ENCODE data around the gene RHOA. TPM values are rescaled to one million over a fixed set of nuclear protein-coding genes. Genes with fewer than 3 reads are reported as not detected.
A peak's percentile ranks its signal among the peaks of the same experiment; 100 is the strongest.

Gene RHOA
- total and polyA plus RNA-seq, 10 of the 15 experiments (the other 5 are each of a cell fraction or from before 2014, with no cell fraction given), result 246 to 1,049 (median 515) TPM

DNA sequence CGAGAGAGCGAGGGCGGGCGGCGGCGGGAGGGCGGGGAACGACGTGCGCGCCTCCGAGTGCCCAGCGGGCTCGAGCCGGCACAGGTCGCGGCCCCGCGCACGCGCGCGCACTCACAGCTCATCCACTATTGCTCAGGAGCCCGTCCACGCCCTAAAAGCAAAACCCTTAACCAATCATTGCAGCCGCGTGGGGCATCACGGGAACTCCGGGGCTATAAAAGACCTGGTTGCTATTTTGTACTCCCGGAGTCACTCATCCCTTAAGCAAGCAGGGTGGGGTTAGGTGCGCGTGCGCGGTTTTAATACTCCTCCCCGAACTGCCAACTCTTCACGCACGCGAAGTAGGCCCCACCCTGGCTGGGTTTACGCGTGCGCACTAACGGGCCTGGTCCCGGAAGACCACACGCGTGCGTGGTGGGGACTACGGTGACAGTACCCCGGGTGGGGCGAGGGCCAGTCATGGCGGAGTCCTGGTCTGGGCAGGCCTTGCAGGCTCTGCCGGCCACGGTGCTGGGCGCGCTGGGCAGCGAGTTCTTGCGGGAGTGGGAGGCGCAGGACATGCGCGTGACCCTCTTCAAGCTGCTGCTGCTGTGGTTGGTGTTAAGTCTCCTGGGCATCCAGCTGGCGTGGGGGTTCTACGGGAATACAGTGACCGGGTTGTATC is at the start of gene RHOA, which contains the start of gene TCTA (continued):
- TF ChIP-seq FOXM1 (IDR thresholded peaks at IDR 0.05; ENCODE audit: low read depth, low read length), result no peak
- TF ChIP-seq JUNB (IDR thresholded peaks at IDR 0.05), result no peak; the same call in 1 of the 2 replicates
- TF ChIP-seq STAT3 (IDR thresholded peaks at IDR 0.05; ENCODE audit: low read depth, low read length), result no peak
- no peak for TF ChIP-seq FOS (IDR thresholded peaks at IDR 0.05; ENCODE audit: borderline replicate concordance, extremely low read depth, insufficient read length)
- TF ChIP-seq, protein P1, sequence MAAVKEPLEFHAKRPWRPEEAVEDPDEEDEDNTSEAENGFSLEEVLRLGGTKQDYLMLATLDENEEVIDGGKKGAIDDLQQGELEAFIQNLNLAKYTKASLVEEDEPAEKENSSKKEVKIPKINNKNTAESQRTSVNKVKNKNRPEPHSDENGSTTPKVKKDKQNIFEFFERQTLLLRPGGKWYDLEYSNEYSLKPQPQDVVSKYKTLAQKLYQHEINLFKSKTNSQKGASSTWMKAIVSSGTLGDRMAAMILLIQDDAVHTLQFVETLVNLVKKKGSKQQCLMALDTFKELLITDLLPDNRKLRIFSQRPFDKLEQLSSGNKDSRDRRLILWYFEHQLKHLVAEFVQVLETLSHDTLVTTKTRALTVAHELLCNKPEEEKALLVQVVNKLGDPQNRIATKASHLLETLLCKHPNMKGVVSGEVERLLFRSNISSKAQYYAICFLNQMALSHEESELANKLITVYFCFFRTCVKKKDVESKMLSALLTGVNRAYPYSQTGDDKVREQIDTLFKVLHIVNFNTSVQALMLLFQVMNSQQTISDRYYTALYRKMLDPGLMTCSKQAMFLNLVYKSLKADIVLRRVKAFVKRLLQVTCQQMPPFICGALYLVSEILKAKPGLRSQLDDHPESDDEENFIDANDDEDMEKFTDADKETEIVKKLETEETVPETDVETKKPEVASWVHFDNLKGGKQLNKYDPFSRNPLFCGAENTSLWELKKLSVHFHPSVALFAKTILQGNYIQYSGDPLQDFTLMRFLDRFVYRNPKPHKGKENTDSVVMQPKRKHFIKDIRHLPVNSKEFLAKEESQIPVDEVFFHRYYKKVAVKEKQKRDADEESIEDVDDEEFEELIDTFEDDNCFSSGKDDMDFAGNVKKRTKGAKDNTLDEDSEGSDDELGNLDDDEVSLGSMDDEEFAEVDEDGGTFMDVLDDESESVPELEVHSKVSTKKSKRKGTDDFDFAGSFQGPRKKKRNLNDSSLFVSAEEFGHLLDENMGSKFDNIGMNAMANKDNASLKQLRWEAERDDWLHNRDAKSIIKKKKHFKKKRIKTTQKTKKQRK (IDR thresholded peaks at IDR 0.05; ENCODE audit: low read depth, low read length), result no peak
- TF ChIP-seq CBX5 (IDR thresholded peaks at IDR 0.05; ENCODE audit: low read depth), result no peak
- no peak for TF ChIP-seq MYB (IDR thresholded peaks at IDR 0.05; ENCODE audit: borderline replicate concordance, low read depth, low read length)
- no peak for TF ChIP-seq CEBPB (IDR thresholded peaks at IDR 0.05; ENCODE audit: borderline replicate concordance in 1 of 2, low read depth in 2 of 2, low read length in 2 of 2)
- TF ChIP-seq IKZF1 (conservative IDR thresholded peaks at IDR 0.05), result peak; percentile 58
- TF ChIP-seq, protein P2, sequence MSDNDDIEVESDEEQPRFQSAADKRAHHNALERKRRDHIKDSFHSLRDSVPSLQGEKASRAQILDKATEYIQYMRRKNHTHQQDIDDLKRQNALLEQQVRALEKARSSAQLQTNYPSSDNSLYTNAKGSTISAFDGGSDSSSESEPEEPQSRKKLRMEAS (IDR thresholded peaks at IDR 0.05; ENCODE audit: low read depth, low read length), result peak; percentile 79; the same call in 1 of the 2 replicates
- TF ChIP-seq SUZ12 (IDR thresholded peaks at IDR 0.05; ENCODE audit: unreplicated experiment), result no peak
- TF ChIP-seq, protein P3, sequence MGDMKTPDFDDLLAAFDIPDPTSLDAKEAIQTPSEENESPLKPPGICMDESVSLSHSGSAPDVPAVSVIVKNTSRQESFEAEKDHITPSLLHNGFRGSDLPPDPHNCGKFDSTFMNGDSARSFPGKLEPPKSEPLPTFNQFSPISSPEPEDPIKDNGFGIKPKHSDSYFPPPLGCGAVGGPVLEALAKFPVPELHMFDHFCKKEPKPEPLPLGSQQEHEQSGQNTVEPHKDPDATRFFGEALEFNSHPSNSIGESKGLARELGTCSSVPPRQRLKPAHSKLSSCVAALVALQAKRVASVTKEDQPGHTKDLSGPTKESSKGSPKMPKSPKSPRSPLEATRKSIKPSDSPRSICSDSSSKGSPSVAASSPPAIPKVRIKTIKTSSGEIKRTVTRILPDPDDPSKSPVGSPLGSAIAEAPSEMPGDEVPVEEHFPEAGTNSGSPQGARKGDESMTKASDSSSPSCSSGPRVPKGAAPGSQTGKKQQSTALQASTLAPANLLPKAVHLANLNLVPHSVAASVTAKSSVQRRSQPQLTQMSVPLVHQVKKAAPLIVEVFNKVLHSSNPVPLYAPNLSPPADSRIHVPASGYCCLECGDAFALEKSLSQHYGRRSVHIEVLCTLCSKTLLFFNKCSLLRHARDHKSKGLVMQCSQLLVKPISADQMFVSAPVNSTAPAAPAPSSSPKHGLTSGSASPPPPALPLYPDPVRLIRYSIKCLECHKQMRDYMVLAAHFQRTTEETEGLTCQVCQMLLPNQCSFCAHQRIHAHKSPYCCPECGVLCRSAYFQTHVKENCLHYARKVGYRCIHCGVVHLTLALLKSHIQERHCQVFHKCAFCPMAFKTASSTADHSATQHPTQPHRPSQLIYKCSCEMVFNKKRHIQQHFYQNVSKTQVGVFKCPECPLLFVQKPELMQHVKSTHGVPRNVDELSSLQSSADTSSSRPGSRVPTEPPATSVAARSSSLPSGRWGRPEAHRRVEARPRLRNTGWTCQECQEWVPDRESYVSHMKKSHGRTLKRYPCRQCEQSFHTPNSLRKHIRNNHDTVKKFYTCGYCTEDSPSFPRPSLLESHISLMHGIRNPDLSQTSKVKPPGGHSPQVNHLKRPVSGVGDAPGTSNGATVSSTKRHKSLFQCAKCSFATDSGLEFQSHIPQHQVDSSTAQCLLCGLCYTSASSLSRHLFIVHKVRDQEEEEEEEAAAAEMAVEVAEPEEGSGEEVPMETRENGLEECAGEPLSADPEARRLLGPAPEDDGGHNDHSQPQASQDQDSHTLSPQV (IDR thresholded peaks at IDR 0.05), result no peak
- TF ChIP-seq SRF (IDR thresholded peaks at IDR 0.05; ENCODE audit: low read depth in 2 of 2, low read length in 2 of 2), result no peak
- TF ChIP-seq PML (IDR thresholded peaks at IDR 0.05; ENCODE audit: low read length), result peak; percentile 97
- TF ChIP-seq, protein P4, sequence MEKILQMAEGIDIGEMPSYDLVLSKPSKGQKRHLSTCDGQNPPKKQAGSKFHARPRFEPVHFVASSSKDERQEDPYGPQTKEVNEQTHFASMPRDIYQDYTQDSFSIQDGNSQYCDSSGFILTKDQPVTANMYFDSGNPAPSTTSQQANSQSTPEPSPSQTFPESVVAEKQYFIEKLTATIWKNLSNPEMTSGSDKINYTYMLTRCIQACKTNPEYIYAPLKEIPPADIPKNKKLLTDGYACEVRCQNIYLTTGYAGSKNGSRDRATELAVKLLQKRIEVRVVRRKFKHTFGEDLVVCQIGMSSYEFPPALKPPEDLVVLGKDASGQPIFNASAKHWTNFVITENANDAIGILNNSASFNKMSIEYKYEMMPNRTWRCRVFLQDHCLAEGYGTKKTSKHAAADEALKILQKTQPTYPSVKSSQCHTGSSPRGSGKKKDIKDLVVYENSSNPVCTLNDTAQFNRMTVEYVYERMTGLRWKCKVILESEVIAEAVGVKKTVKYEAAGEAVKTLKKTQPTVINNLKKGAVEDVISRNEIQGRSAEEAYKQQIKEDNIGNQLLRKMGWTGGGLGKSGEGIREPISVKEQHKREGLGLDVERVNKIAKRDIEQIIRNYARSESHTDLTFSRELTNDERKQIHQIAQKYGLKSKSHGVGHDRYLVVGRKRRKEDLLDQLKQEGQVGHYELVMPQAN (conservative IDR thresholded peaks at IDR 0.05), result peak; percentile 82
